H1 (cell line): ENCODE data around the gene INAVA. TPM values are rescaled to one million over a fixed set of nuclear protein-coding genes. Genes with fewer than 3 reads are reported as not detected.

ENCODE experiments used
- EZH2 ChIP-seq: fragments of 200-600 bp; sonication (generic); IDR thresholded peaks from 2 replicates; pipeline ENCODE4 v1.7.1; 2012; ENCODE audit warnings: low read depth, mild to moderate bottlenecking, moderate library complexity, low read length, inconsistent platforms; ENCODE audit not compliant: severe bottlenecking
- JUND ChIP-seq: IDR thresholded peaks from 2 replicates; pipeline ENCODE4 v1.6.1; 2011; ENCODE audit warnings: mild to moderate bottlenecking, improper control_type of control experiment, low read length
- KDM1A ChIP-seq: fragments of 200-600, 300-600 bp; sonication (generic); IDR thresholded peaks from 2 replicates; pipeline ENCODE4 v1.7.1; 2016; ENCODE audit warnings: mild to moderate bottlenecking, low read length, borderline replicate concordance
- KDM4A ChIP-seq: IDR thresholded peaks from one replicate; pipeline ENCODE4 v1.7.1; 2012; ENCODE audit warnings: low read depth, mild to moderate bottlenecking, moderate library complexity, low read length, inconsistent platforms; ENCODE audit not compliant: severe bottlenecking
- MAFK ChIP-seq: IDR thresholded peaks from 2 replicates; pipeline ENCODE4 v1.6.1; 2012; ENCODE audit warnings: low read depth, mild to moderate bottlenecking, improper control_type of control experiment, low read length
- POLR2A ChIP-seq, 2 experiments: IDR thresholded peaks; 1 replicate in 1 of 2; 2 replicates in 1 of 2; pipeline ENCODE4 v1.6.1; 2011; ENCODE audit warnings: low read depth in 2 of 2, low read length in 2 of 2, mild to moderate bottlenecking in 2 of 2; ENCODE audit errors: control extremely low read depth in 1 of 2
- RFX5 ChIP-seq: IDR thresholded peaks from 2 replicates; pipeline ENCODE4 v1.6.1; 2011; ENCODE audit warnings: low read depth, low read length, improper control_type of control experiment, borderline replicate concordance
- RXRA ChIP-seq: IDR thresholded peaks from 2 replicates; pipeline ENCODE4 v1.6.1; 2011; ENCODE audit warnings: low read depth, mild to moderate bottlenecking, low read length, moderate library complexity; ENCODE audit not compliant: insufficient read depth
- SIN3A ChIP-seq, 2 experiments: IDR thresholded peaks in 1 of 2; conservative IDR thresholded peaks in 1 of 2; 2 replicates each; pipeline ENCODE4 v1.6.1; 2011 to 2012; ENCODE audit warnings: low read length in 2 of 2, improper control_type of control experiment in 1 of 2, low read depth in 1 of 2, mild to moderate bottlenecking in 1 of 2
- SIRT6 ChIP-seq: IDR thresholded peaks from one replicate; pipeline ENCODE4 v1.7.1; 2012; ENCODE audit warnings: low read length, inconsistent platforms
- SIX5 ChIP-seq: IDR thresholded peaks from 2 replicates; pipeline ENCODE4 v1.6.1; 2011; ENCODE audit warnings: mild to moderate bottlenecking, low read depth, low read length
- TAF1 ChIP-seq: IDR thresholded peaks from 2 replicates; pipeline ENCODE4 v1.6.1; 2011; ENCODE audit warnings: mild to moderate bottlenecking, low read depth, low read length
- TAF7 ChIP-seq: optimal IDR thresholded peaks from 2 replicates; pipeline ENCODE3; 2011; ENCODE audit warnings: low read depth, mild to moderate bottlenecking, inconsistent platforms, low read length, moderate library complexity, borderline replicate concordance
- polyA plus RNA-seq, 7 experiments: library from polyadenylated mRNA; depleted of rRNA in 3 of 7; stranded (reverse) in 5 of 7; unstranded in 2 of 7; fragments of >200 nt in 5 of 7; fragments of 200-250 nt in 2 of 7; gene quantifications; 1 replicate in 5 of 7; 2 replicates in 1 of 7; 4 replicates in 1 of 7; pipeline versions ENCODE4 v1.2.1 to v1.2.3, GENCODE V29; 2011 to 2013; ENCODE audit warnings: missing spikeins in 2 of 7, mixed read lengths in 2 of 7
- total RNA-seq: library from RNA; stranded (reverse); fragmentation: NEBNext Ultra II Directional; extraction: Animal tissue kit (Norgen Biotek cat#: 25700); gene quantifications from 2 replicates; pipeline ENCODE4 v1.2.1, GENCODE V29; 2021
- TF ChIP-seq, protein P1 (sequence below): IDR thresholded peaks from 2 replicates; pipeline ENCODE4 v1.6.1; 2012; ENCODE audit warnings: low read length, inconsistent platforms
- TF ChIP-seq, protein P2 (sequence below), 3 experiments: IDR thresholded peaks; 1 replicate in 2 of 3; 2 replicates in 1 of 3; pipeline versions ENCODE4 v1.5.1 to v1.6.1; 2011; ENCODE audit warnings: low read length in 3 of 3, mild to moderate bottlenecking in 3 of 3, inconsistent platforms in 2 of 3, low read depth in 1 of 3, moderate library complexity in 1 of 3; ENCODE audit not compliant: insufficient read depth in 1 of 3; ENCODE audit errors: control extremely low read depth in 1 of 3
- TF ChIP-seq, protein P3 (sequence below): IDR thresholded peaks from 2 replicates; pipeline ENCODE4 v1.6.1; 2011; ENCODE audit warnings: low read length, improper control_type of control experiment

The INAVA gene
- total and polyA plus RNA-seq, 2 of the 8 experiments (the other 6 are each of a cell fraction or from before 2014, with no cell fraction given), result 46.8 to 49.3 TPM

DNA sequence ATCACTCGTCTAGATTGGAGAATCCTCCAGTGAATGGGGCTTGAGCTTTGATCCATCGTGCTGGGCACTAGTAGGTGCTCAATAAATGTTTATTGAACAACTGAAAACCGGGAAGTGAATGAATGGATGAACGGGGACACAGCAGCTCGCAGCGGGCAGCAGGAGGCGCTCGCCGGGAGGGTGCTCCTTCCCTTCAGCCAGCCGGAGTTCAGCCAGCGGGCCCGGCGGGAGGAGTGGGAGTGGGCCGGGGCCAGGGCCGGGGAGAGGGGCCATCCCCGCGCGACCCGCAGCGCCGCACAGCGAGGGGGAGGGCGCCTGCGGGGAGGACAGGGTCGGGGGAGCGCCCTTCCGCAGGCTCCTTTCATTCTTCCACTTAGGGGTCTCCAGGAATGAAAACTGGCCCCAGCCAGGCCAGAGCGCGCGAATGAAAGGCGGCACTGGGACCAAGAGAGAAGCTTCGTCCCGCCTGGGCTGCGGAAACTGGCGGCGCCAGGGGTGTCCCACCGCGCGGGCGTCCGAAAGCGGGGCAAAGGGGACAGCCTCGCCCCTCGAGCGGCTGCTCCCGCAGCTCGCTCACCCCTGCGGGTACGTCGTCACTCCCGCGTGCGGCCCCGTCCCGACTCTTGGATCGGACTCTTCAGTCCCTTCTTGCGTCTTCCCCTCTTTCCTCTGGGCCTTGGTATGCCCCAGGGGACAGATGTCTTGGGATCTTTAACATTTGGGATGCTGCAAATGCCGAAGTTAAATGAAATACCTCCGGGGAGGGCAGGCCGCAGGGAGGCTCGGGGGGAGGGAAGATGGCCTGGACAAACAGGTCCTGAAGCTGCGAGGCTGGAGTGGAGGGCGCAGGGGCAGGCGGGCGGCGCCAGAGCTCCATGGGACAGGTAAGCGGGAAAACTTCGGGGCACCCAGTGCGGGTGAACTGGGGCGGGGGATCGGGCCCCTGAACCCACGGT is 3.6 kb upstream of the INAVA start (continued):
- TF ChIP-seq, protein P1, sequence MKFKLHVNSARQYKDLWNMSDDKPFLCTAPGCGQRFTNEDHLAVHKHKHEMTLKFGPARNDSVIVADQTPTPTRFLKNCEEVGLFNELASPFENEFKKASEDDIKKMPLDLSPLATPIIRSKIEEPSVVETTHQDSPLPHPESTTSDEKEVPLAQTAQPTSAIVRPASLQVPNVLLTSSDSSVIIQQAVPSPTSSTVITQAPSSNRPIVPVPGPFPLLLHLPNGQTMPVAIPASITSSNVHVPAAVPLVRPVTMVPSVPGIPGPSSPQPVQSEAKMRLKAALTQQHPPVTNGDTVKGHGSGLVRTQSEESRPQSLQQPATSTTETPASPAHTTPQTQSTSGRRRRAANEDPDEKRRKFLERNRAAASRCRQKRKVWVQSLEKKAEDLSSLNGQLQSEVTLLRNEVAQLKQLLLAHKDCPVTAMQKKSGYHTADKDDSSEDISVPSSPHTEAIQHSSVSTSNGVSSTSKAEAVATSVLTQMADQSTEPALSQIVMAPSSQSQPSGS, result 0 out of 2 replicates have a peak, but pooled peaks have one; percentile 18
- no peak for TF ChIP-seq MAFK
- peak; percentile 79 for TF ChIP-seq KDM1A
- peak; percentile 91 for TF ChIP-seq JUND
- TF ChIP-seq, protein P2, sequence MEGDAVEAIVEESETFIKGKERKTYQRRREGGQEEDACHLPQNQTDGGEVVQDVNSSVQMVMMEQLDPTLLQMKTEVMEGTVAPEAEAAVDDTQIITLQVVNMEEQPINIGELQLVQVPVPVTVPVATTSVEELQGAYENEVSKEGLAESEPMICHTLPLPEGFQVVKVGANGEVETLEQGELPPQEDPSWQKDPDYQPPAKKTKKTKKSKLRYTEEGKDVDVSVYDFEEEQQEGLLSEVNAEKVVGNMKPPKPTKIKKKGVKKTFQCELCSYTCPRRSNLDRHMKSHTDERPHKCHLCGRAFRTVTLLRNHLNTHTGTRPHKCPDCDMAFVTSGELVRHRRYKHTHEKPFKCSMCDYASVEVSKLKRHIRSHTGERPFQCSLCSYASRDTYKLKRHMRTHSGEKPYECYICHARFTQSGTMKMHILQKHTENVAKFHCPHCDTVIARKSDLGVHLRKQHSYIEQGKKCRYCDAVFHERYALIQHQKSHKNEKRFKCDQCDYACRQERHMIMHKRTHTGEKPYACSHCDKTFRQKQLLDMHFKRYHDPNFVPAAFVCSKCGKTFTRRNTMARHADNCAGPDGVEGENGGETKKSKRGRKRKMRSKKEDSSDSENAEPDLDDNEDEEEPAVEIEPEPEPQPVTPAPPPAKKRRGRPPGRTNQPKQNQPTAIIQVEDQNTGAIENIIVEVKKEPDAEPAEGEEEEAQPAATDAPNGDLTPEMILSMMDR (IDR thresholded peaks at IDR 0.05; ENCODE audit: control extremely low read depth in 1 of 3, insufficient read depth in 1 of 3, low read depth in 1 of 3, low read length in 3 of 3), result peak; percentile 48 to 77 (median 73)
- TF ChIP-seq RXRA, result 0 out of 2 replicates have a peak, but pooled peaks have one; percentile 42
- no peak for TF ChIP-seq RFX5
- TF ChIP-seq SIX5, result 0 out of 2 replicates have a peak, but pooled peaks have one; percentile 29
- TF ChIP-seq TAF1, result peak; percentile 84
- TF ChIP-seq KDM4A, result peak; percentile 31
- TF ChIP-seq SIRT6, result no peak
- no peak for TF ChIP-seq EZH2
- TF ChIP-seq TAF7, result peak; percentile 43
- peak; percentile 58 to 82; a peak in 2 of 3 replicates for TF ChIP-seq POLR2A (IDR thresholded peaks at IDR 0.05; ENCODE audit: control extremely low read depth in 1 of 2, low read depth in 2 of 2, low read length in 2 of 2)
- TF ChIP-seq, protein P3, sequence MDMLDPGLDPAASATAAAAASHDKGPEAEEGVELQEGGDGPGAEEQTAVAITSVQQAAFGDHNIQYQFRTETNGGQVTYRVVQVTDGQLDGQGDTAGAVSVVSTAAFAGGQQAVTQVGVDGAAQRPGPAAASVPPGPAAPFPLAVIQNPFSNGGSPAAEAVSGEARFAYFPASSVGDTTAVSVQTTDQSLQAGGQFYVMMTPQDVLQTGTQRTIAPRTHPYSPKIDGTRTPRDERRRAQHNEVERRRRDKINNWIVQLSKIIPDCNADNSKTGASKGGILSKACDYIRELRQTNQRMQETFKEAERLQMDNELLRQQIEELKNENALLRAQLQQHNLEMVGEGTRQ, result no peak
- no peak; a peak in 1 of 4 replicates for TF ChIP-seq SIN3A (conservative IDR thresholded peaks at IDR 0.05 in 1 of 2, IDR thresholded peaks at IDR 0.05 in 1 of 2; ENCODE audit: low read depth in 1 of 2, low read length in 2 of 2)
